H1 (cell line): ENCODE data around the gene DISC1. TPM values are rescaled to one million over a fixed set of nuclear protein-coding genes. Genes with fewer than 3 reads are reported as not detected.

Source experiments
- CTCF ChIA-PET: fragments of 300-600 bp; sonication (Branson Sonifier 250); formaldehyde crosslinking; loops from one replicate; lab custom pipeline; 2021; ENCODE audit not compliant: partially characterized antibody; lab: Charles Lee
- POLR2A ChIA-PET: fragments of 300-600 bp; sonication (Branson Sonifier 250); formaldehyde crosslinking; loops from one replicate; lab custom pipeline; 2021; ENCODE audit warnings: inconsistent platforms; ENCODE audit not compliant: partially characterized antibody; lab: Charles Lee
- DNase-seq, 2 experiments: peaks; one replicate each; pipeline versions ENCODE4 v3.0.0 to v3.0.0-alpha.2; 2010 to 2022; ENCODE audit warnings: low spot score in 2 of 2, low read depth in 1 of 2, mixed read lengths in 1 of 2
- FAIRE-seq: peaks from 2 replicates; lab custom pipeline; 2011; peaks lifted over from hg19 to GRCh38; lab: Jason Lieb, UNC
- H2AFZ ChIP-seq: 2 replicates; pipeline ENCODE4 v1.8.1; 2012; ENCODE audit warnings: low read length, inconsistent platforms
- H2AK5ac ChIP-seq: 2 replicates; pipeline ENCODE4 v1.6.1; 2013; ENCODE audit warnings: low read depth, low read length
- H2BK120ac ChIP-seq: replicated peaks from 2 replicates; pipeline ENCODE3; 2013; ENCODE audit warnings: low read depth, low read length, inconsistent platforms
- H2BK12ac ChIP-seq: 2 replicates; pipeline ENCODE4 v1.6.1; 2013; ENCODE audit warnings: low read depth, low read length
- H2BK15ac ChIP-seq: 2 replicates; pipeline ENCODE4 v1.6.1; 2013; ENCODE audit warnings: low read length
- H2BK20ac ChIP-seq: 2 replicates; pipeline ENCODE4 v1.6.1; 2013; ENCODE audit warnings: low read length
- H2BK5ac ChIP-seq: 2 replicates; pipeline ENCODE4 v1.6.1; 2013; ENCODE audit warnings: low read depth, low read length
- H3K14ac ChIP-seq: 2 replicates; pipeline ENCODE4 v1.6.1; 2013; ENCODE audit warnings: inconsistent platforms; ENCODE audit not compliant: insufficient read length
- H3K18ac ChIP-seq: 2 replicates; pipeline ENCODE4 v1.6.1; 2013; ENCODE audit warnings: low read length; ENCODE audit errors: extremely low read depth
- H3K23ac ChIP-seq: 2 replicates; pipeline ENCODE4 v1.6.1; 2013; ENCODE audit warnings: inconsistent platforms; ENCODE audit not compliant: insufficient read length
- H3K23me2 ChIP-seq: 2 replicates; pipeline ENCODE4 v1.6.1; 2013; ENCODE audit warnings: low read depth, low read length
- H3K27ac ChIP-seq: 2 replicates; pipeline ENCODE4 v1.6.1; 2011; ENCODE audit warnings: low read depth, low read length, inconsistent platforms
- H3K27me3 ChIP-seq, 4 experiments: replicated peaks in 1 of 4; 1 replicate in 1 of 4; 2 replicates in 3 of 4; pipeline versions ENCODE4 v1.6.1 to v1.8.1; 2011 to 2013; ENCODE audit warnings: low read length in 3 of 4, mild to moderate bottlenecking in 3 of 4, inconsistent platforms in 2 of 4, mixed read lengths in 2 of 4, moderate library complexity in 1 of 4; ENCODE audit not compliant: control insufficient read depth in 3 of 4, insufficient read depth in 3 of 4; ENCODE audit errors: extremely low read depth in 1 of 4
- H3K36me3 ChIP-seq, 4 experiments: 2 replicates each; pipeline versions ENCODE4 v1.6.1 to v1.8.1; 2011 to 2013; ENCODE audit warnings: mild to moderate bottlenecking in 4 of 4, low read length in 3 of 4, moderate library complexity in 2 of 4, control low read depth in 1 of 4, inconsistent platforms in 1 of 4; ENCODE audit not compliant: insufficient read depth in 4 of 4, control insufficient read depth in 2 of 4
- H3K4ac ChIP-seq: replicated peaks from 2 replicates; pipeline ENCODE3; 2013; ENCODE audit warnings: low read length, low read depth, mixed read lengths, inconsistent platforms; ENCODE audit not compliant: insufficient read length
- H3K4me1 ChIP-seq, 4 experiments: replicated peaks in 1 of 4; 1 replicate in 1 of 4; 2 replicates in 3 of 4; pipeline versions ENCODE4 v1.6.1 to v1.8.1; 2011 to 2013; ENCODE audit warnings: low read length in 3 of 4, inconsistent platforms in 2 of 4, mixed read lengths in 1 of 4; ENCODE audit not compliant: insufficient read depth in 4 of 4, control insufficient read depth in 3 of 4
- H3K4me2 ChIP-seq, 2 experiments: 2 replicates each; pipeline versions ENCODE4 v1.6.1 to v1.8.1; 2011 to 2013; ENCODE audit warnings: low read depth in 2 of 2, low read length in 2 of 2, control low read depth in 1 of 2, inconsistent platforms in 1 of 2, mild to moderate bottlenecking in 1 of 2; ENCODE audit not compliant: insufficient read depth in 1 of 2
- H3K4me3 ChIP-seq, 4 experiments: fragments of 200-600, 300-600 bp in 1 of 4; sonication (generic), shearing (Covaris generic), sonication (Bioruptor Twin) in 1 of 4; 2 replicates each; pipeline versions ENCODE4 v1.5.1 to v1.8.1; 2011 to 2016; ENCODE audit warnings: low read length in 4 of 4, low read depth in 3 of 4, control low read depth in 2 of 4, inconsistent platforms in 2 of 4, mild to moderate bottlenecking in 2 of 4, mixed read lengths in 1 of 4, moderate library complexity in 1 of 4; ENCODE audit not compliant: insufficient read depth in 2 of 4; ENCODE audit errors: extremely low read depth in 1 of 4
- H3K56ac ChIP-seq: replicated peaks from 2 replicates; pipeline ENCODE3; 2013; ENCODE audit warnings: low read depth, mild to moderate bottlenecking, mixed read lengths, low read length, inconsistent platforms; ENCODE audit not compliant: insufficient read length
- H3K79me1 ChIP-seq: 2 replicates; pipeline ENCODE4 v1.6.1; 2013; ENCODE audit warnings: low read depth, low read length, control low read depth
- H3K79me2 ChIP-seq, 2 experiments: 2 replicates each; pipeline versions ENCODE4 v1.6.1 to v1.8.1; 2012 to 2013; ENCODE audit warnings: low read length in 2 of 2, mild to moderate bottlenecking in 2 of 2, inconsistent platforms in 1 of 2; ENCODE audit not compliant: insufficient read depth in 2 of 2, control insufficient read depth in 1 of 2
- H3K9ac ChIP-seq, 4 experiments: replicated peaks in 1 of 4; 1 replicate in 1 of 4; 2 replicates in 3 of 4; pipeline versions ENCODE4 v1.6.1 to v1.8.1; 2011 to 2013; ENCODE audit warnings: low read depth in 3 of 4, low read length in 3 of 4, control low read depth in 2 of 4, mild to moderate bottlenecking in 2 of 4, moderate library complexity in 2 of 4, inconsistent platforms in 1 of 4; ENCODE audit errors: extremely low read depth in 1 of 4
- H3K9me3 ChIP-seq, 2 experiments: 2 replicates each; pipeline versions ENCODE4 v1.6.1 to v1.8.1; 2012 to 2013; ENCODE audit warnings: mild to moderate bottlenecking in 2 of 2, moderate library complexity in 2 of 2, control low read depth in 1 of 2, inconsistent platforms in 1 of 2, low read depth in 1 of 2, low read length in 1 of 2, mixed read lengths in 1 of 2; ENCODE audit not compliant: insufficient read depth in 2 of 2
- H4K20me1 ChIP-seq, 2 experiments: replicated peaks in 1 of 2; 2 replicates each; pipeline versions ENCODE3 to v1.8.1; 2011 to 2013; ENCODE audit warnings: inconsistent platforms in 2 of 2, low read length in 2 of 2, mild to moderate bottlenecking in 1 of 2; ENCODE audit not compliant: insufficient read depth in 2 of 2, control insufficient read depth in 1 of 2
- H4K5ac ChIP-seq: 2 replicates; pipeline ENCODE4 v1.6.1; 2013; ENCODE audit warnings: low read length, low read depth, mixed read lengths, inconsistent platforms; ENCODE audit not compliant: insufficient read length
- H4K8ac ChIP-seq: 2 replicates; pipeline ENCODE4 v1.8.0; 2013; ENCODE audit warnings: mild to moderate bottlenecking, moderate library complexity, low read length, inconsistent platforms; ENCODE audit not compliant: insufficient read depth; ENCODE audit errors: extremely low read depth
- H4K91ac ChIP-seq: replicated peaks from 2 replicates; pipeline ENCODE3; 2013; ENCODE audit warnings: low read length, mixed read lengths, inconsistent platforms; ENCODE audit not compliant: insufficient read length
- ASH2L ChIP-seq: fragments of 200-600, 300-600 bp; sonication (generic); IDR thresholded peaks from one replicate; pipeline ENCODE4 v1.7.1; 2017; ENCODE audit warnings: low read length
- ATF2 ChIP-seq: IDR thresholded peaks from 2 replicates; pipeline ENCODE4 v1.6.1; 2012; ENCODE audit warnings: low read length, inconsistent platforms
- HDAC6 ChIP-seq: IDR thresholded peaks from one replicate; pipeline ENCODE4 v1.7.1; 2012; ENCODE audit warnings: low read depth, mild to moderate bottlenecking, inconsistent platforms, low read length, moderate library complexity
- JUN ChIP-seq: IDR thresholded peaks from 2 replicates; pipeline ENCODE4 v1.6.1; 2011; ENCODE audit warnings: low read depth, mild to moderate bottlenecking, improper control_type of control experiment, low read length
- POLR2AphosphoS5 ChIP-seq: IDR thresholded peaks from 2 replicates; pipeline ENCODE4 v1.6.1; 2011; ENCODE audit warnings: low read depth, low read length
- RXRA ChIP-seq: IDR thresholded peaks from 2 replicates; pipeline ENCODE4 v1.6.1; 2011; ENCODE audit warnings: low read depth, mild to moderate bottlenecking, low read length, moderate library complexity; ENCODE audit not compliant: insufficient read depth
- SIN3A ChIP-seq, 2 experiments: IDR thresholded peaks in 1 of 2; conservative IDR thresholded peaks in 1 of 2; 2 replicates each; pipeline ENCODE4 v1.6.1; 2011 to 2012; ENCODE audit warnings: low read length in 2 of 2, improper control_type of control experiment in 1 of 2, low read depth in 1 of 2, mild to moderate bottlenecking in 1 of 2
- SP2 ChIP-seq: IDR thresholded peaks from 2 replicates; pipeline ENCODE4 v1.6.1; 2012; ENCODE audit warnings: mild to moderate bottlenecking, low read length, inconsistent platforms
- SP4 ChIP-seq: IDR thresholded peaks from 2 replicates; pipeline ENCODE4 v1.6.1; 2012; ENCODE audit warnings: low read length, inconsistent platforms
- SUZ12 ChIP-seq: fragments of 200-600 bp; sonication (generic); IDR thresholded peaks from 2 replicates; pipeline ENCODE4 v1.6.1; 2012; ENCODE audit warnings: mild to moderate bottlenecking, inconsistent platforms, low read length, moderate library complexity, mixed read lengths
- TBP ChIP-seq: IDR thresholded peaks from 2 replicates; pipeline ENCODE4 v1.6.1; 2011; ENCODE audit warnings: low read depth, low read length, improper control_type of control experiment
- TCF12 ChIP-seq: IDR thresholded peaks from 2 replicates; pipeline ENCODE4 v1.6.1; 2011; ENCODE audit warnings: low read depth, mild to moderate bottlenecking, low read length
- YY1 ChIP-seq: IDR thresholded peaks from 2 replicates; pipeline ENCODE4 v1.6.1; 2011; ENCODE audit warnings: low read depth, mild to moderate bottlenecking, low read length
- WGBS, 2 experiments: shearing (Covaris generic) in 1 of 2; methylation state at CpG; one replicate each; pipeline versions ENCODE4 v1.1.6 to v1.1.7; 2013 to 2015; ENCODE audit warnings: low lambda C conversion rate in 2 of 2, mixed read lengths in 2 of 2, inconsistent platforms in 1 of 2, low coverage in 1 of 2, missing lambda C conversion rate in 1 of 2; ENCODE audit not compliant: insufficient replicate concordance in 2 of 2, insufficient coverage in 1 of 2, insufficient read length in 1 of 2; ENCODE audit errors: extremely low coverage in 1 of 2, missing lambda C conversion rate in 1 of 2; 5-methylcytosine and 5-hydroxymethylcytosine counted together
- polyA plus RNA-seq, 7 experiments: library from polyadenylated mRNA; depleted of rRNA in 3 of 7; stranded (reverse) in 5 of 7; unstranded in 2 of 7; fragments of >200 nt in 5 of 7; fragments of 200-250 nt in 2 of 7; gene quantifications; 1 replicate in 5 of 7; 2 replicates in 1 of 7; 4 replicates in 1 of 7; pipeline versions ENCODE4 v1.2.1 to v1.2.3, GENCODE V29; 2011 to 2013; ENCODE audit warnings: missing spikeins in 2 of 7, mixed read lengths in 2 of 7
- total RNA-seq: library from RNA; stranded (reverse); fragmentation: NEBNext Ultra II Directional; extraction: Animal tissue kit (Norgen Biotek cat#: 25700); gene quantifications from 2 replicates; pipeline ENCODE4 v1.2.1, GENCODE V29; 2021

DISC1 gene
- total and polyA plus RNA-seq, 2 of the 8 experiments (the other 6 are each of a cell fraction or from before 2014, with no cell fraction given) = 1.1 to 3.5 TPM

GRCh38 chr1:231808116-231808515 is 181.5 kb downstream of the DISC1 start:
- H4K20me1 ChIP-seq = no peaks in the 10 kb centered on the region
- WGBS, 2 experiments = 92% methylated on average over 3 of the region's 3 CpGs; no CpG with 5 or more reads in 1 of the 2 experiments
- TF ChIP-seq SIN3A (conservative IDR thresholded peaks at IDR 0.05 in 1 of 2, IDR thresholded peaks at IDR 0.05 in 1 of 2; ENCODE audit: low read depth in 1 of 2, low read length in 2 of 2) (no peak), POLR2AphosphoS5 (no peak), SUZ12 (no peak), JUN (no peak), TBP (no peak), SP2 (no peak), SP4 (no peak), YY1 (no peak), TCF12 (no peak), ATF2 (no peak), HDAC6 (no peak), ASH2L (no peak), RXRA (no peak)

More at GRCh38 chr1:231808116-231808515, 181.5 kb downstream of the DISC1 start:
- Histone ChIP-seq H3K18ac (no peak overlapping the region), H3K23me2 (no peaks in the 10 kb centered on the region), H2BK5ac (no peak overlapping the region), H3K23ac (no peak overlapping the region), H2BK20ac (no peak overlapping the region), H3K27me3 (no peaks in the 10 kb centered on the region), H4K8ac (no peak overlapping the region), H3K79me1 (no peaks in the 10 kb centered on the region), H2AK5ac (0 out of 2 replicates have a peak overlapping the region, but pooled peaks have one; percentile 48), H3K14ac (no peak overlapping the region), H4K91ac (no peak overlapping the region), H3K4me2 (no peak overlapping the region), H3K56ac (no peak overlapping the region), H2BK12ac (no peak overlapping the region), H3K4me3 (no peak overlapping the region), H2BK120ac (no peak overlapping the region), H3K9ac (no peak overlapping the region), H4K5ac (no peak overlapping the region), H3K4me1 (peaks cover 0 to 2% (median 0%) of the 10 kb centered on the region in 4 experiments; a peak in 1 of 7 replicates), H2BK15ac (no peak overlapping the region), H2AFZ (no peak overlapping the region), H3K36me3 (no peaks in the 10 kb centered on the region; a peak in 1 of 8 replicates), H3K27ac (no peak overlapping the region), H3K79me2 (no peaks in the 10 kb centered on the region), H3K4ac (no peak overlapping the region), H3K9me3 (no peaks in the 10 kb centered on the region)
- ChIA-PET CTCF (interaction anchor here (0.7 to 3.5 kb wide), 8 partner anchors 11 to 82 kb away, joined by 3 to 47 read pairs (median 8); no protein-coding TSS in a partner anchor), POLR2A (interaction anchor here (0.5 to 1.3 kb wide), 2 partner anchors 9 to 11 kb away, joined by 3 to 4 read pairs; no protein-coding TSS in a partner anchor)
- FAIRE-seq = no peak
- no peak for DNase-seq
